Naive thymus-derived CD8-positive, alpha-beta T cell (primary cell): ENCODE measurements around the gene SMIM35. TPM values are rescaled to one million over a fixed set of nuclear protein-coding genes. Genes with fewer than 3 reads are reported as not detected.
"Not testable (repeated sequence)": the region's sequence is repeated elsewhere in the genome, so short reads cannot be mapped to it uniquely, and the experiment has no call there.

Experiments used
- ATAC-seq, 2 donors: fragments of 150-1000 bp; cut with Tn5 transposase in 1 of 2; sonication (Bioruptor Pico), chemical (Tn5 transposase) in 1 of 2; 1 replicate in 1 of 2; 2 replicates in 1 of 2; pipeline ENCODE4 v1.10.0; 2021; ENCODE audit warnings: mild to moderate bottlenecking in 2 of 2, moderate library complexity in 2 of 2
- POLR2A ChIA-PET: fragments of 350-600 bp; sonication (Branson Sonifier 250); formaldehyde crosslinking; loops from one replicate; lab custom pipeline; 2021; ENCODE audit warnings: antibody characterized with exemption; lab: Charles Lee
- DNase-seq, 10 donors: peaks; one replicate each; pipeline versions ENCODE4 v3.0.0 to v3.0.0-alpha.2; 2020 to 2022
- H3K27ac Mint-ChIP-seq, 10 donors: one replicate each; pipeline ENCODE4 v1.8.0; 2020 to 2022; ENCODE audit warnings: mild to moderate bottlenecking in 10 of 10, mixed read lengths in 10 of 10, moderate library complexity in 4 of 10, inconsistent platforms in 1 of 10
- H3K27me3 Mint-ChIP-seq, 5 donors: one replicate each; pipeline ENCODE4 v1.8.0; 2021 to 2022; ENCODE audit warnings: mixed read lengths in 5 of 5
- H3K36me3 Mint-ChIP-seq, 3 donors: one replicate each; pipeline ENCODE4 v1.8.0; 2020 to 2022; ENCODE audit warnings: mixed read lengths in 3 of 3, mild to moderate bottlenecking in 2 of 3, inconsistent platforms in 1 of 3
- H3K4me1 Mint-ChIP-seq, 4 donors: one replicate each; pipeline ENCODE4 v1.8.0; 2021 to 2022; ENCODE audit warnings: mixed read lengths in 4 of 4
- H3K4me3 Mint-ChIP-seq, 10 donors: one replicate each; pipeline ENCODE4 v1.8.0; 2020 to 2022; ENCODE audit warnings: mild to moderate bottlenecking in 10 of 10, mixed read lengths in 10 of 10, moderate library complexity in 6 of 10, inconsistent platforms in 1 of 10
- H3K9me3 Mint-ChIP-seq, 9 donors: one replicate each; pipeline ENCODE4 v1.8.0; 2020 to 2022; ENCODE audit warnings: mixed read lengths in 9 of 9, mild to moderate bottlenecking in 3 of 9, inconsistent platforms in 1 of 9, moderate library complexity in 1 of 9
- polyA plus RNA-seq, 3 donors: library from polyadenylated mRNA; unstranded; fragments of 300-500 nt; fragmentation: Illumina TruSeq; gene quantifications; one replicate each; pipeline ENCODE4 v1.2.3, GENCODE V29; 2021
- total RNA-seq, 8 experiments: library from RNA in 2 of 8; stranded (reverse) in 2 of 8; gene quantifications; one replicate each; pipeline ENCODE4 v1.2.3 and lab custom pipeline; 2021 to 2026

Gene SMIM35
- total and polyA plus RNA-seq, 5 experiments from 2014 or later: 0.15 to 0.91 (median 0.68) TPM

DNA sequence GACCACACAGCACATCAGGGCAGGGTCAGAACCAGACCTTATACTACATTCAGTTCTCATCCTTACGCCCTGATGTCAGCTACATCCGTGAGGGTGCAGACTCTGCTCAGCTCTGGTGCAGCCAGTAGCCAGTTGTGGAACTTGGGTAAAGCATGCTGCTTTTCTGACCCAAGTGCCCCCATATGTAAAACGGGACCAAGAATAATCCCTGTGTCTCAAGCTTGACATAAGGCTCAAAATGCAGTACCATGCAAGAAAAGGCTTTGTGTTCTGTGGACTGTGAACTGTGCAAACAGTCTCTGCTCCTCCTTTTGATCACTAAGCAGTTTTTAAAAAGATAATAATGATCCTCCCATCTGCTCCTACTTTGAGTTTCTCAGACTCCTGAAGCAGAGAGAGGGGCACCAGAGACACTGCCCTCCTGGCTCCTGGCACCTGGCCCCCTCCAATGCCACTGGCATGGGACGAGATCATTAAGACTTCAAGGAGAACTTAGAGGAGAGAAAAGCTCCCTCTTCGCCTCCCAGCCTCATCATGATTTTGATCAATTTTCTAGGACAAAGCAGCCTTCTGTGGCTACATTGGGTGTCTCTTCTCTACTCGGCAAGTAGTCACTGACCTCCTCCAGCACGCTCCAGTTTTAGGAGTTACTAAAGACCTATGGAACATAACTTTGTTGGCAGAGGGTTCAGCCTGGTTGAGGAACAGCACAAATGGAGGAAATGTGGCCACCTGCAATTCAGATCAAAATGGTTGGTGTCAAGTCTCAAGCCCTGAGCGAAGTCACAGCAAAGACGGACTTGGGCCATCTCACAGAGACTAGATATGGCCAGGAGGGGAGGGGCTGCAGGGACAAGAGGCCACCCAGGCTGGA lies 76.7 kb downstream of the SMIM35 start:
- peaks cover 67 to 100% (median 99%) of the 10 kb centered on the region in 4 donors for H3K4me1 Mint-ChIP-seq
- peaks cover 0 to 10% (median 0%) of the 10 kb centered on the region in 9 donors for H3K9me3 Mint-ChIP-seq
- DNase-seq (no peak), ATAC-seq (no peak)
- POLR2A ChIA-PET: interaction anchor here (0.5 to 32.2 kb wide), 5 partner anchors 15 to 280 kb away, joined by 4 to 721 read pairs (median 10); partner anchors contain the start of gene IL10RA
- no peaks in the 10 kb centered on the region for H3K36me3 Mint-ChIP-seq
- peak overlapping the region; percentile 47 to 100 (median 94) for H3K27ac Mint-ChIP-seq
- H3K4me3 Mint-ChIP-seq: peak overlapping the region in 7 of 10 donors; percentile 15 to 56 (median 37)
- no peaks in the 10 kb centered on the region for H3K27me3 Mint-ChIP-seq

DNA sequence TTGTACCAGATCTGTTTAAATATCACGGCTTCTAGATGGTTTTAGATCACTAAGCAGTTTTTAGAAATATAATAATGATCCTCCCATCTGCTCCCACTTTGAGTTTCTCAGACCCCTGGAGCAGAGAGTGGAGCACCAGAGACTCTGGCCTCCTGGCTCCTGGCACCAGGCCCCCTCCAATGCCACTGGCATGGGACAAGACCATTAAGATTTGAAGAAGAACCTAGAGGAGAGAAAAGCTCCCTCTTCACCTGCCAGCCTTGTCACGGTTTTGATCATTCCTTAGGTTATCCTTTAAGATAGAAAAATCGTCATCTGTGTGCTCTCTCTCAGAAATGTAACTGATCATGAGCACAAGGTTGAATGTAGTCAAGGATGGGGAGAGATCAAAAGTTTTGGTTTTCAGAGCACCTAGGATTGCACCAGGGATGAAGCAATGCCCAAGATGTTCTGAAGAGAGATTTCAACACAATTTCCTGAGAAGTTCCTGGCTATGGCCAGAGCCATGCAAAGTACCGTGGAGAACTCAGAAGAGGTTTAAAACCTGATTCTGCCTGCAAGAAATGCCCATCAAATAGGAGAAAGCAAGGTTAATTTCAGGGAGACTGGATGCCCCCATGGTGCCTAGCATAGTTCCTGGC lies 78.4 kb downstream of the SMIM35 start:
- Mint-ChIP-seq H3K4me1 (peaks cover 67 to 100% (median 99%) of the 10 kb centered on the region in 4 donors), H3K4me3 (peak overlapping the region; percentile 61 to 88 (median 76)), H3K27ac (peak overlapping the region; percentile 88 to 100 (median 95)), H3K9me3 (peaks cover 0 to 8% (median 0%) of the 10 kb centered on the region in 9 donors), H3K36me3 (no peaks in the 10 kb centered on the region), H3K27me3 (no peaks in the 10 kb centered on the region)
- ATAC-seq (no peak), DNase-seq (no peak)
- POLR2A ChIA-PET: interaction anchor here (1.0 to 32.2 kb wide), 9 partner anchors 0 to 58 kb away, joined by 3 to 721 read pairs (median 20); partner anchors contain the start of gene IL10RA

DNA sequence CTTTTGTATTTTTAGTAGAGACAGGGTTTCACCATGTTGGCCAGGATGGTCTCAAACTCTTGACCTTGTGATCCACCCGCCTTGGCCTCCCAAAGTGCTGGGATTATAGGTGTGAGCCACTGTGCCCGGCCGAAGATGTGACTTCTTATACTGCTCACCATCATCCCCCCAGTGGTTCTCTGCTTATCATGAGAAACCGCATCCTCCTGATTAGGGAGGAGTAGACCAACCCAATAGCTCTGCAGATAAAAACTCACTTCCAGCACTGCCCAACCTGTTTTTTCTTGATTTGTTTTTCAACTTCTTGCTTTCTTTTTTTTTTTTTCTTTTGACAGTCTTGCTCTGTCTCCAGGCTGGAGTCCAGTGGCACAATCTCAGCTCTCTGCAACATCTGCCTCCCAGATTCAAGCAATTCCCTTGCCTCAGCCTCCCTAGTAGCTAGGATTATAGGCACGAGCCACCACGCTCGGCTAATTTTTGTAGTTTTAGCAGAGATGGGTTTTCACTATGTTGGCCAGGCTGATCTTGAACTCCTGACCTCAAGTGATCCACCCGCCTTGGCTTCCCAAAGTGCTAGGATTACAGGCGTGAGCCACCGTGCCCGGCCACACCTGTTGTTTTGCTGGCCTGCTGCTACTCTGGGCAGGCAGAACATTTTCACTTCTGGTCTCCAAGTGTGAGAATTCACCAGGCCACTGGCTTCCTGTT lies 79.0 kb downstream of the SMIM35 start:
- ATAC-seq (peak; percentile 41 to 62), DNase-seq (peak in 2 of 10 donors; percentile 42 to 46)
- H3K9me3 Mint-ChIP-seq, H3K27me3 Mint-ChIP-seq, H3K36me3 Mint-ChIP-seq: not testable (repeated sequence)
- POLR2A ChIA-PET: interaction anchor here (0.6 to 32.2 kb wide), 14 partner anchors 0 to 211 kb away, joined by 3 to 721 read pairs (median 6); partner anchors contain the start of gene IL10RA
- H3K4me1 Mint-ChIP-seq: peaks cover 66 to 100% (median 99%) of the 10 kb centered on the region in 4 donors
- peak overlapping the region; percentile 61 to 88 (median 76) for H3K4me3 Mint-ChIP-seq
- H3K27ac Mint-ChIP-seq: peak overlapping the region; percentile 88 to 100 (median 95)

DNA sequence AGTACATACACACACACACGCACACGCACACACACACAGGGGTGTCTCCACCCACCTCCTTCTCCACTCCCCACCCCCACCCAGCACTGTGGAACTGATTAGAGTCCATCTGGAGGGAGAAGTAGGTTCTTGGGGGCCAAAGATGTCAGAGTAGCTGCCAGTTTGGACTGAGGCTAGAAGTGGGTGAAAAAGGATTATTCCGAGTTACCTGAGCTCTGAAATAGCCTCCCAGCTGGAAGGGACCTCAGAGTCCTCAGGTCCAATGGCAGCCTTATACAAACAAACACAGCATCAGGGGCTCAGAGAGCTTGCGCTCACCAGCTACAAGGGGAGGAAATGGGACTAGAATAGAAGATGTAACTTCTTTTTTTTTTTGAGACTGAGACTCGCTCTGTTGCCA lies 79.7 kb downstream of the SMIM35 start:
- POLR2A ChIA-PET: interaction anchor here (0.6 to 32.2 kb wide), 14 partner anchors 1 to 214 kb away, joined by 3 to 721 read pairs (median 6); partner anchors contain the start of gene IL10RA
- peak; percentile 23 to 57 for ATAC-seq
- peaks cover 0 to 8% (median 0%) of the 10 kb centered on the region in 9 donors for H3K9me3 Mint-ChIP-seq

DNA sequence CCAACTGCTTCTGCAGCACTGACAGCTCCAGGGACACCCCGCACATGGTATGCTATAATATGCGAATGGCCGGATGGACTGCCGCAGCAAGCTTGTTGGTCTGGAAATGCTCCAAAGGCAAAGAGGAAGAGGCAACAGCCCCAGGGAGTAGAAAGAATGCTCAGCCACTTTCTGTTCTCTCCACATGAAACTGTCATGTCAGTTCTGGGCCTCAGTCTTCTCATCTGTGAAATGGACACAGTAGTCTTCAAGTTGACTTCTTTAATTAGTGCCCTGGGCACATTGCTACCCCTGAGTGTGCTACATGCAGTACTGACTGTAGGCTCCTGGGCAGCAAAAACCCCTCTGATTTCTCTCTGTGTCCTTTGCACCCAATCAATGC lies 80.6 kb downstream of the SMIM35 start:
- POLR2A ChIA-PET: interaction anchor here (1.9 to 32.2 kb wide), 7 partner anchors 2 to 56 kb away, joined by 5 to 721 read pairs (median 309); partner anchors contain the start of gene IL10RA
- H3K36me3 Mint-ChIP-seq: no peaks in the 10 kb centered on the region
- DNase-seq (no peak), ATAC-seq (no peak)
- peaks cover 0 to 8% (median 0%) of the 10 kb centered on the region in 9 donors for H3K9me3 Mint-ChIP-seq
- peaks cover 70 to 100% (median 100%) of the 10 kb centered on the region in 4 donors for H3K4me1 Mint-ChIP-seq
- no peaks in the 10 kb centered on the region for H3K27me3 Mint-ChIP-seq
- H3K4me3 Mint-ChIP-seq: peak overlapping the region in 7 of 10 donors; percentile 3 to 52 (median 30)
- H3K27ac Mint-ChIP-seq: peak overlapping the region in 5 of 10 donors; percentile 41 to 100 (median 94)

More for the DNA sequence above, 79.7 kb downstream of the SMIM35 start:
- H3K27me3 Mint-ChIP-seq: no peaks in the 10 kb centered on the region
- peaks cover 67 to 100% (median 99%) of the 10 kb centered on the region in 4 donors for H3K4me1 Mint-ChIP-seq
- H3K27ac Mint-ChIP-seq: peak overlapping the region; percentile 88 to 100 (median 95)
- DNase-seq: no peak
- no peaks in the 10 kb centered on the region for H3K36me3 Mint-ChIP-seq
- peak overlapping the region; percentile 61 to 88 (median 76) for H3K4me3 Mint-ChIP-seq

DNA sequence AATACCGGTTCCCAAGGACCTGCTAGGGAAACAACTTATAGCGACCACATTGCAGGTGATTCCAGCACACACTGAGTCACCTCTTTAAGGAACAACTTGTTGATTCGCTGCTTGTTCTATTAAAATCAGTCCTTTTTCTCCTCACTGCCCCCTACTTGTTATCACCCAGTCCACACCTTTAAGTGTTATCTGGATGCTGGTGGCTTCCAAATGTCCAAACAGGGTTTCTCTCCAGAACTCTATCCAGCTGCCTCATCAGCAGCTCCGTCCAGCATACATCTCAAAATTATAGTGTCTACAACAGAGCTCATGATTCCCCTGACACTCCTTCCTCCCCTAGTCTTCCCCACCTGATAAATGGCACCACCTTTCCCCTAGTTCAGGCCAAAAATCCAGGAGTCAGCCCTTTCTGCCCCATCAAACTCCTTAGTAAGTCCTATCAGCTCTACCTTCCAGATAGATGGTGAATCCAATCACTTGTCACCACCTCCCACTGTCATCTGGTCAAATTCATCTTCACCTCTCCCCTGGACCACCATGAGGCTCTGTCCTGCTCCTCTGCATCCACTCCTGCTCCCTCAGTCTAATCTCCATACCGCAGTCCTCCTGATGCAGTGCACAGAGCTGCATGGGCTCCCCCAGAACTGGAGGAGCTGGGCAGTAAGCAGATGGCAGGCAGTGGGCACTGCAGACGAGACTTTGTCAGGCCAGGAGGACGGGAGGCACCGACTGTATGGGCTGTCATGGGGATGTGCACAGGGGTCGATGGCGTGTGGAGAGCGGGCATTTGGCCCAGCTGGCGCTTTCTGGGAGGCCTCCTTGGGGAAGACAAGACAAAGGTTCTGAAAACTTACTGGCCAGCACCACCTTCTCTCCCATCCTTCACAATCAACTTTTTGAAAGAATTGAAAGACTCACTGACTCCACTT lies 81.3 kb downstream of the SMIM35 start:
- ATAC-seq (no peak), DNase-seq (no peak)
- no peaks in the 10 kb centered on the region for H3K27me3 Mint-ChIP-seq
- H3K27ac Mint-ChIP-seq: peak overlapping the region; percentile 8 to 100 (median 86)
- POLR2A ChIA-PET: interaction anchor here (1.1 to 32.2 kb wide), 7 partner anchors 3 to 55 kb away, joined by 3 to 721 read pairs (median 309); partner anchors contain the start of gene IL10RA
- peaks cover 69 to 100% (median 97%) of the 10 kb centered on the region in 4 donors for H3K4me1 Mint-ChIP-seq
- H3K4me3 Mint-ChIP-seq: peak overlapping the region in 9 of 10 donors; percentile 11 to 59 (median 30)
- H3K36me3 Mint-ChIP-seq: no peaks in the 10 kb centered on the region
- peaks cover 0 to 8% (median 0%) of the 10 kb centered on the region in 9 donors for H3K9me3 Mint-ChIP-seq

DNA sequence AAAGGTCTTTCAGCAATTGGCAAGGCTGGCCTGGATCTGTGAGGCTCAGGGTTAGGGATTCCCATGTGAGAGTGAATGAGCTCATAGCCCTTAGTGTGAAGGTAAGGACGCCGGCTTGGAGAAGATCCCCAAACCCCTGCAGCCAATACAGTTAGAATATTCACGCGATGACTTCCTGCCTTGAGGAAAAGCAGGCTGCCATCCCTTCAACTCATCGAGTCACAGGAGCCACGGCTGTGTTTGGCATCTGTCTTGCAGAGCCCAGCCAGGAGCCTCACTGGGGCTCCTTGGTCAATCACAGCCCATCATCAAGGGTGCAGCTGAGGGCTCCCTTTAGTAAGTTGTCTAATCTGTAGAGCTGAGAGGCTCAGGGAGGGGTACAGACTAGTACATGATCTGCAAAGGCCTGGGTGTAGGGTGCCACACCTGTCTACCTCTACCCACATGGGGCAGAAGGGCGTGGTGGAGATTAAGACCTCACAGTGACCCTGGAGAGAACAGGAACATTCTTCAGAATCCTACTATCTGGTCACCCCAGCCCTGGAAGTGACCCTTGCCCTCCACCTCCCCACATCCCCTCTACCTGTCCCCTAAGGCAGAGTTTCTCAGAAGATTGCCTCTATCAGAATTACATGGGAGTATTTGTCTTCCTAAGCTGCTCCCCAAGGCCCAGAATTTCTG lies 82.1 kb downstream of the SMIM35 start:
- H3K4me1 Mint-ChIP-seq: peaks cover 68 to 100% (median 97%) of the 10 kb centered on the region in 4 donors
- peaks cover 0 to 8% (median 0%) of the 10 kb centered on the region in 9 donors for H3K9me3 Mint-ChIP-seq
- peaks cover 0 to 7% (median 5%) of the 10 kb centered on the region in 3 donors for H3K36me3 Mint-ChIP-seq
- peak overlapping the region; percentile 8 to 100 (median 91) for H3K27ac Mint-ChIP-seq
- ATAC-seq (no peak), DNase-seq (no peak)
- POLR2A ChIA-PET: interaction anchor here (1.1 to 32.2 kb wide), 6 partner anchors 3 to 54 kb away, joined by 3 to 721 read pairs (median 470); partner anchors contain the start of gene IL10RA
- H3K27me3 Mint-ChIP-seq: no peaks in the 10 kb centered on the region
- H3K4me3 Mint-ChIP-seq: peak overlapping the region in 6 of 10 donors; percentile 6 to 83 (median 31)

DNA sequence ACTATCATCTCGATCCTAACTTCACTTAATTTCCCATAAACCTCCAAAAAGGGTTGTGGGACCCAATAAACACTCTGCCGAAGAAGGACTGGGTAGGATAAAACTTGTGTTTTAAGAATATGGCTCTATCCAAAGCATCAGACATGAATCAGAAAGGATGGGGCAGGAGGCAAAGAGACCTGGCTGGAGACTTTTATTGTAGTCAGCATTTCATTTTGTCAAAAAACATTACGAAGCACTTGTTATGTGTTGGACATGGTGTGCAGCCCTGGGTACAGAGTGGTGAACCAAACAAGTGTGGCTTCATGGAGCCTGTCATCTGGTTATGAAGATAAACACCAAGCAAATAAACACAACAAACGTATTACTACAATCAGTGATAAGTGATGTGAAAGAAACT lies 83.3 kb downstream of the SMIM35 start:
- peak overlapping the region; percentile 19 to 83 (median 66) for H3K4me3 Mint-ChIP-seq
- H3K9me3 Mint-ChIP-seq: peaks cover 0 to 8% (median 0%) of the 10 kb centered on the region in 9 donors
- ATAC-seq: peak in 1 of 2 donors; percentile 4
- H3K27me3 Mint-ChIP-seq: no peaks in the 10 kb centered on the region
- POLR2A ChIA-PET: interaction anchor here (0.5 to 32.2 kb wide), 10 partner anchors 5 to 787 kb away, joined by 3 to 721 read pairs (median 6); partner anchors contain the start of gene IL10RA
- peak overlapping the region; percentile 84 to 100 (median 91) for H3K27ac Mint-ChIP-seq
- DNase-seq: no peak
- H3K4me1 Mint-ChIP-seq: peaks cover 65 to 96% (median 93%) of the 10 kb centered on the region in 4 donors
- H3K36me3 Mint-ChIP-seq: peaks cover 0 to 17% (median 6%) of the 10 kb centered on the region in 3 donors

DNA sequence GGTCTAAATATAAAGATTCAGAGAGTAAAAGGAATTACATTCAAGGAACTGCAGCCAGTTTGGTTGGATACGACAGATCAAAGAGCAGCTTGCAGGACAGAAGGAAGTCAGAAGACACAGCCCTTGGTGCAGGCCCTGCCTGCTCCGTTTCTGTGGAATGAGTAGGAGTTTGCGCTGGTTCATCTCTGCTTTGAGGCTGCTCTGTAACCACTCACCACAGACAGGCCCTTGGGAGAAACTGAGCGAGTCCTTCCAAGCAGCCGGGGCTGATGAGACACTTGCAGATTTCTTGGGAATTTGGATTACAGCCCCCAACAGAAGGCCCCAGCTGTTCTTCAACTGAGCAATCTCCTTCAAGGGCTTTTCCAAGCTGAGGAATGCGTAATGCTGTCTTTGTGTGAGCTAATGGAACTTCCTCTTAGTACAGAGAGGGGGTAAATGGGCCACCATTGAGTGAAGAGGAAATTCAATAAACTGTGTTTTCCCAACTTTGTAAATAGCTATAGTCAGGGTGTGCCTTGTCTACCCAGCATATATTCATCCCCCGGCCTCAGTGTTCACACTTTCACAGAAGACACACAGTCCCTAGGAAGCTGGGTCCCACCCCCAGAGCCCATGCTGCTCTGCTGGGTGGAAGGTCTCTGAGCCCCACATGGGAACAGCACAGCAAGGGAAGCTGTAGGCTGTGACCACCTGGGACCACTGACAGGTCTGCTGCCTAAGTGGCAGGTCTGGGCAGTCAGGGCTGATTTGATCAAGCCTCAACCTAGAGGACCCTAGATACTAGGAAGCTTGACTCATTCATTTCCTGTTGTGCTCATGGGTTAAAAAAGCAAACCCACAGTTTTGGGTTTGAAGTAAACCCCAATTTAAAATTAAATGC lies 84.0 kb downstream of the SMIM35 start:
- H3K4me3 Mint-ChIP-seq: peak overlapping the region; percentile 49 to 83 (median 66)
- H3K4me1 Mint-ChIP-seq: peaks cover 64 to 96% (median 92%) of the 10 kb centered on the region in 4 donors
- H3K36me3 Mint-ChIP-seq: peaks cover under 1 to 24% (median 8%) of the 10 kb centered on the region in 3 donors
- ATAC-seq (peak; percentile 16 to 61), DNase-seq (peak in 1 of 10 donors; percentile 22)
- no peaks in the 10 kb centered on the region for H3K27me3 Mint-ChIP-seq
- H3K27ac Mint-ChIP-seq: peak overlapping the region; percentile 84 to 100 (median 92)
- POLR2A ChIA-PET: interaction anchor here (0.5 to 32.2 kb wide), 12 partner anchors 5 to 787 kb away, joined by 3 to 721 read pairs (median 5); partner anchors contain the start of gene IL10RA
- peaks cover 0 to 8% (median 0%) of the 10 kb centered on the region in 9 donors for H3K9me3 Mint-ChIP-seq
